Astrocyte of the spinal cord (primary cell): ENCODE measurements around the gene PKIB.
A peak's percentile ranks its signal among the peaks of the same experiment; 100 is the strongest.

Source experiments
- DNase-seq: peaks from one replicate; pipeline ENCODE4 v3.0.0; 2011; ENCODE audit warnings: low read depth, low spot score
- H3K4me3 ChIP-seq: 2 replicates; pipeline ENCODE4 v1.5.1; 2011; ENCODE audit warnings: low read depth, mild to moderate bottlenecking, low read length, moderate library complexity
- in situ Hi-C: cut with HindIII; loops from 2 replicates; pipeline ENCODE4 v1.10.0; 2017; ENCODE audit warnings: low sequenced_read_pairs
- TF ChIP-seq, protein P1 (sequence below): IDR thresholded peaks from 2 replicates; pipeline ENCODE4 v1.5.1; 2012; ENCODE audit warnings: low read depth, mild to moderate bottlenecking, low read length, inconsistent platforms

The PKIB gene

DNA sequence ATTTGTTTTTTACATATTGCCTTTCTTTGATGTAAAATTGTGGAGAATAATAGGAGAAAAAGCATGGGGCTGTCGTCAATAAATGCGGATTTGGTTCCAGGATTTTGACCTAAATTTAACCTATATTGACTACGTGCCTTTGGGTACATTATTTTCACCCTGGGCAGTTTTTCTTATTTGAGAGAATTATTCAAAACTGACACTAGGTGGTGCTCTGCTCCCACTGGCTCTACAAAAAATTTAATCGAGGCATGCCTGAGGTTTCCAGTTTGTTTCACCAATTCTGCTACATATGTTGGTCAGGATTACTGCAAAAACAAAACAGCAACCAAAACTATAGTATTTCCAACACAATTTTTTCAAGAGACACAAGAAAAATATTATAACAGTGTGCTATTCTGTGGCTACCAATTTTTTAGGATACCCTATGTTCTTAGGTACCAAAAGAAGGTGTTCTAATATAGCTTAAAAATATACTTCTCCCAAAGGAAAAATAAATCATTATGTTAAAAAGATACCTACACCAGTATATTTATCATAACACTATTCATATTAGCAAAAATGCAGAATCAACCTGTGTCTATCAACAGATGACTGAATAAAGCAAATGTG lies 120.7 kb downstream of the PKIB start:
- in situ Hi-C loops = no loop called here
- H3K4me3 ChIP-seq = no peak overlapping the region
- TF ChIP-seq, protein P1, sequence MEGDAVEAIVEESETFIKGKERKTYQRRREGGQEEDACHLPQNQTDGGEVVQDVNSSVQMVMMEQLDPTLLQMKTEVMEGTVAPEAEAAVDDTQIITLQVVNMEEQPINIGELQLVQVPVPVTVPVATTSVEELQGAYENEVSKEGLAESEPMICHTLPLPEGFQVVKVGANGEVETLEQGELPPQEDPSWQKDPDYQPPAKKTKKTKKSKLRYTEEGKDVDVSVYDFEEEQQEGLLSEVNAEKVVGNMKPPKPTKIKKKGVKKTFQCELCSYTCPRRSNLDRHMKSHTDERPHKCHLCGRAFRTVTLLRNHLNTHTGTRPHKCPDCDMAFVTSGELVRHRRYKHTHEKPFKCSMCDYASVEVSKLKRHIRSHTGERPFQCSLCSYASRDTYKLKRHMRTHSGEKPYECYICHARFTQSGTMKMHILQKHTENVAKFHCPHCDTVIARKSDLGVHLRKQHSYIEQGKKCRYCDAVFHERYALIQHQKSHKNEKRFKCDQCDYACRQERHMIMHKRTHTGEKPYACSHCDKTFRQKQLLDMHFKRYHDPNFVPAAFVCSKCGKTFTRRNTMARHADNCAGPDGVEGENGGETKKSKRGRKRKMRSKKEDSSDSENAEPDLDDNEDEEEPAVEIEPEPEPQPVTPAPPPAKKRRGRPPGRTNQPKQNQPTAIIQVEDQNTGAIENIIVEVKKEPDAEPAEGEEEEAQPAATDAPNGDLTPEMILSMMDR = peak; percentile 67
- peak; percentile 53 for DNase-seq

DNA sequence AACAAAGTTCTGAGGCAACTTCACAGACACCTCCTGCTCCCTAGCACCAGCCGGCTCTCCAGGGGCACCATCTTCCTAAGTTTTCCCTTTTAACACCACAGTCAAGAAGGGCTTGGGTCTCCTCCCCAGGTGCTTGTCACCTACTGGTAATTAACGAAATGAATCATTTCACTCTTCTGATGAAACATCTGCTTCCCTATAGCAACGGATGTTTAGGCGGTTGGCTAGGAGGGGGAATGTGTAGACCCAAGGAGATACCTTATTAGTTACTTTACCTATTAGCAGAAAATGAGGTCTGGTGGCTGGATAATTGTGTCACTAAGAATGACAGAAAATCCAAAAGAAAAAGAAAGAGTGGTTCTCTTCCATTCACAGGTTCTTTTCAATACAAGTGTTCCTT lies 123.1 kb downstream of the PKIB start:
- in situ Hi-C loops = no loop called here
- no peak overlapping the region for H3K4me3 ChIP-seq
- TF ChIP-seq, protein P1 = no peak
- no peak for DNase-seq

DNA sequence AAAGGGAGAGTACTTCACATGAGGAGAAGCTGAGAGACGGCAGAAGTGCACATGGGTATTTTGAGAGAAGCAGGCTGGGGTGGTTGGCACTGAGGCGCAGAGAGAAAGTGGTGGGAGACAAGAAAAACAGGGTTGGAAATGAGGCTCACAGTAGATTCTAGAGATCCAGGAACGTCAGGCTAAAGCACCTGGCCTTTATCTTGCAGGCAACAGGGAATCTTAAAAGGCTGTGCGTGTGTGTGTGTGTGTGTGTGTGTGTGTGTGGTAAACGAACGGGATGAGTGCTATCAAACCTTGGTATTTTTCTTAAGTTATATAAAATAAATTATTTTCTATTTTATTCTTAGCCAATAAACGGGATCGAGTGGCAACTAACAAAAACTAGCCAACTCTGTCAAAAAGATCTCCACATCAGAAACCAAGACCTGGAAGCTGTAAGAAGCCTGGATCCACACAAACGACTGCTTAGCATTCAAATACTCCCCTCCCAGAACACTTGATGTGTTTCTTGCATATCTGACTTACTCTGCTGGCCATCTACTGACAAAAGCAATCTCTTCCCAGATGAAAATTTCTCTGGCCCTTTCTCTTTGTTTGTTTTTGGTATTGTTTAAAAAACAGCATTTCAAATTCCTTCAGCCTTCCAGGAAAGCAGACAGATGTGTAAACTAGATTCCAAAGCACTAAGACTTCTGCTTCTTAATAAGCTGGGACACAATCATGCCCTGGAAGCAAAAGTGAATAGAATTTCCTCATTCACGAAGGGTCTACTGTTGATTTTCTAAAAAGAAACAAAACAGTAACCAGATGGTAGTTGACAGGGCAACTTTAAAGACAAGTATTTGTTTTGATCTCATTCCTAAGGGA lies 124.6 kb downstream of the PKIB start:
- DNase-seq = no peak
- in situ Hi-C loops = no loop called here
- H3K4me3 ChIP-seq = no peak overlapping the region
- TF ChIP-seq, protein P1 = no peak

DNA sequence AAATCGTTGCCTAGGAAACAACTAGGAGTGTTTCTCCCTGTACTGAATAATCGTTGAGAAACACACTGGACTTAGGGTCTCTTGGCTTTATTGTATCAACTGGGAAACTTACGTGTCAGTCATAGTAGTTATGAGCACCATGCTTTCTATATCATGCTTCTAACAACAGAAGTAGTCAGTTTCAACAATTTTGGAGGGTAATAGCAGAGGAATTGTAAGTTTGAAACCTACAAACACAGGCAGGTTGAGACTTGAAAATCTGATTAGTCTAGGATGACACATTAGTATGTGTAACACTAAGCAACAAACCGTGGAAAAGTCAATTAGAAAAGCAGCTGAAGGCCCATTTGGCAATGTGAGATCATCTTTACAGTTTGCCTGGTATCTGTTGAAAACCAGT lies 125.4 kb downstream of the PKIB start:
- no peak overlapping the region for H3K4me3 ChIP-seq
- DNase-seq = no peak
- TF ChIP-seq, protein P1 = no peak
- in situ Hi-C loops = no loop called here

DNA sequence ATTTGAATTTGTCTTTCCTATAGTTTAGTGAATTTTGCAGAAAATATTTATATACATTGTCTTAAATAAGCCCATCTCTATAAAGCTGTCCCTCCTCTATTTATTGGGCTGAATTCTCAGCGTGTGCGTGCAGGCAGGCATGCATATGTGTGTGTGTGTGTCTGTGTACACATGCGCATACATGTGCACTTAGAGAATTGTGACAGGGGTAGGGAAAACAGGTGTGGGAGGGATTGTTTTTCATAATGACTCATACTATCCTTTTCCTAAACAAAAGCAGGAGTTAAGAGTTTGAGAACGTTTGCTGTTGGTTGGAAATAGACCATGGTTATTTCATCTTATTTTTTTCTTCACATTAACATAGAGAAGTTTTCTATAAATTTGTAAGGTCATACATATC lies 126.0 kb downstream of the PKIB start:
- TF ChIP-seq, protein P1 = no peak
- DNase-seq = no peak
- H3K4me3 ChIP-seq = no peak overlapping the region
- in situ Hi-C loops = no loop called here

DNA sequence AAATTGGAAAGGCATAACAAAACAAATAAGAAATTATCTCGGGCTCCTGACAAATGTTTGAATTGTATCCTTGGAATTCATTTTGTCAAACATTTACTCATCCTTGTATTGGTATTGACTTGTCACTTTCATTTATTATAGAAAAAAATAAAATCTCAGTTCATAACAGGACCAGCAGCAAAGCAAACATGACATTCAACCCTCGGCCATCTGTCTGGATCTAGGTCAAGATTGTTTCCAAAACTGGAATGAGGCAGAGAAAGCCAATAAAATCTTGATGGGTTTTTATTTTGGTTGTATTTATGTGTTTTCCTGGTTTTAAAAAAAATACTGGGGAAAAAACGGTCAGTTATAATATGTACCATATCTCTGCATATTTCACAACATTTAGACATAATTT lies 126.4 kb downstream of the PKIB start:
- no peak for DNase-seq
- H3K4me3 ChIP-seq = no peak overlapping the region
- in situ Hi-C loops = no loop called here
- TF ChIP-seq, protein P1 = no peak
